ENCODE measurements around the gene OLA1. TPM values are rescaled to one million over a fixed set of nuclear protein-coding genes. Genes with fewer than 3 reads are reported as not detected.
A peak's percentile ranks its signal among the peaks of the same experiment; 100 is the strongest.
"Not testable (repeated sequence)": the region's sequence is repeated elsewhere in the genome, so short reads cannot be mapped to it uniquely, and the experiment has no call there.

The OLA1 gene
- total RNA-seq, 1 donor from 2014 or later, result 65.7 TPM

DNA sequence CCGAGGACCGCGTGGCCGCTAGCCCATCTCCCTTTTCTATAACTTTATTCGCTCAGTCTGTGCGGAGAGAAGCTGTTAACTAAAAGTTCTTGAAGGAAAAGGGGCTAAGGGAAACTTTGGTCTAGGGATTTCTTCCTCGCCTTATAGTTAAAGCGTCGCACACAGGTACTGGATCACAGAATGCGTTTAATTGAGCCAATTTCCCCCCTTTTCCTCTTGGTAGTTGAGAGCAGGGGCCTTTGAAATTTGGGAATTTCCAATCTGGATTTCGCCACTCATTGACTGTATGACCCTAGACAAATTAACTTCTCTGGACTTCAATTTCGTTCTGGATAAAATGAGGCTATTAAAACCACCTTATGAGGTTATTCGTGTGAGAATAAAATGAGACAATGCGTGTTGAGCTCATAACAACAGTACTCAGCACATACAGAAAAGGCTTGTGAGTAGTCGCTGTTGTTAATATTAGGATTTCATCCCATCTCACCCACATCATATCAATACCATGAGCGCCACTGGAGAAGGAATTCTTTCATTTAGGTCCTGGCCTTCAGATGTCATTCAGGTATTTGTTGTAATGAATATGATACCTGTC lies 763 bp upstream of the OLA1 start:
- peak overlapping the region; percentile 88 for H3K27ac ChIP-seq (replicated peaks)
- H3K27me3 ChIP-seq (ENCODE audit: low read depth), result no peaks in the 10 kb centered on the region
- no peak for DNase-seq
- peaks cover 21% of the 10 kb centered on the region for H3K4me1 ChIP-seq
- intact Hi-C loops (cut with micrococcal nuclease), result no loop called here
- H3K36me3 ChIP-seq, result peaks cover 5% of the 10 kb centered on the region
- no peaks in the 10 kb centered on the region for H3K9me3 ChIP-seq (replicated peaks)
- H3K4me3 ChIP-seq, result peak overlapping the region; percentile 91
- TF ChIP-seq, protein P1, sequence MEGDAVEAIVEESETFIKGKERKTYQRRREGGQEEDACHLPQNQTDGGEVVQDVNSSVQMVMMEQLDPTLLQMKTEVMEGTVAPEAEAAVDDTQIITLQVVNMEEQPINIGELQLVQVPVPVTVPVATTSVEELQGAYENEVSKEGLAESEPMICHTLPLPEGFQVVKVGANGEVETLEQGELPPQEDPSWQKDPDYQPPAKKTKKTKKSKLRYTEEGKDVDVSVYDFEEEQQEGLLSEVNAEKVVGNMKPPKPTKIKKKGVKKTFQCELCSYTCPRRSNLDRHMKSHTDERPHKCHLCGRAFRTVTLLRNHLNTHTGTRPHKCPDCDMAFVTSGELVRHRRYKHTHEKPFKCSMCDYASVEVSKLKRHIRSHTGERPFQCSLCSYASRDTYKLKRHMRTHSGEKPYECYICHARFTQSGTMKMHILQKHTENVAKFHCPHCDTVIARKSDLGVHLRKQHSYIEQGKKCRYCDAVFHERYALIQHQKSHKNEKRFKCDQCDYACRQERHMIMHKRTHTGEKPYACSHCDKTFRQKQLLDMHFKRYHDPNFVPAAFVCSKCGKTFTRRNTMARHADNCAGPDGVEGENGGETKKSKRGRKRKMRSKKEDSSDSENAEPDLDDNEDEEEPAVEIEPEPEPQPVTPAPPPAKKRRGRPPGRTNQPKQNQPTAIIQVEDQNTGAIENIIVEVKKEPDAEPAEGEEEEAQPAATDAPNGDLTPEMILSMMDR (IDR thresholded peaks at IDR 0.05; ENCODE audit: borderline replicate concordance), result no peak

DNA sequence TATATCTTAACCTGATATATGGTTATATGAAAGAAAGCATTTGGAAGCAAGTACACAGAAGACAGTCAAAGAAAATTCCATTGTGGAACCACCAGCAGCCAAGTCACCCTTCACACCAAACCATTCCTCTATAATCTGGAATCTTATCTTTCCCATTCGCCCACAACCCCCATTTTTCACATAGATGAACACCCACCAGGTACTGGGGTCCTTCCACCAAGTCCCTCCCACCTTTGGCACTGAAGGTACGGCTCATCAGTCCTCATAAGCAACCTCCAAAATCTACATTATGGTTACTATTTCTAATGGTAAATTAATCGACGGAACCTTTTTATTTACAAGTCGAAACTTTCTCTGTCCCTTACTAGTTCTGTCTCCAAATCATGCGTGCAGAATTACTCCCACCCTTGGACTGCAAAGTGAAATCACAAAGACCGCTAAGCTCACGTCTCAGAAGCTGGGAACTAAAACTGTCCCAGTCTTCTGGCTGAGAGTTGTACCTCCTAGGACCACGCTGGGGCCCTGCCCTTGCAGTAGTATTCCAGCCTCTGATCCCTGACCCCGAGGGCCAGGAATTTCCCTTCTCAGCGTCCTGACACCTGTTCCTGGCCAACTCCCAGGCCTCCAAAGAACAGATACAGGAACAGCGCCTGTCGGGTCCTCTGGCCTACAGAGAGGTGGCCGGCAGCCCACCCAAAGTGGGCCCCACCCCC lies 702 bp downstream of the OLA1 start:
- H3K27me3 ChIP-seq (ENCODE audit: low read depth), result no peaks in the 10 kb centered on the region
- peaks cover 12% of the 10 kb centered on the region for H3K36me3 ChIP-seq
- TF ChIP-seq, protein P1 (IDR thresholded peaks at IDR 0.05; ENCODE audit: borderline replicate concordance), result no peak
- H3K9me3 ChIP-seq (replicated peaks), result no peaks in the 10 kb centered on the region
- peak overlapping the region; percentile 88 for H3K27ac ChIP-seq (replicated peaks)
- intact Hi-C loops (cut with micrococcal nuclease), result no loop called here
- peaks cover 28% of the 10 kb centered on the region for H3K4me1 ChIP-seq
- peak overlapping the region; percentile 91 for H3K4me3 ChIP-seq
- DNase-seq, result no peak

DNA sequence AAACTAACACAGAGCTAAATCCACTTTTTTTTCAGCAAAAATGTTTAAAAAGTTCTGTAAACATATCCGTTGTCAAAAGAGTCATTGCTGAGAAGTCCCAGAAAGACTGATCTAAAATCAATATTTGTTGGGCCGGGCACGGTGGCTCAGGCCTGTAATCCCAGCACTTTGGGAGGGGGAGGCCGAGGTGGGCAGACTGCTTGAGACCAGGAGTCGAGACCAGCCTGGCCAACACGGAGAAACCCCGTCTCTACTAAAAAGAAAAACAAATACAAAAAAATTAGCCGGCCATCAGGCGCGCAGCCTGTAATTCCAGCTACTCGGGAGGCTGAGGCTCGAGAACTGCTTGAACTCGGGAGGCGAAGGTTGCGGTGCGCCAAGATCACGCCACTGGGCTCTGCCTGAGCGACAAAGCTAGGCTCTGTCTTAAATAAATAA lies 1.4 kb downstream of the OLA1 start:
- TF ChIP-seq, protein P1 (IDR thresholded peaks at IDR 0.05; ENCODE audit: borderline replicate concordance), result no peak
- peaks cover 12% of the 10 kb centered on the region for H3K36me3 ChIP-seq
- no peak for DNase-seq
- no peaks in the 10 kb centered on the region for H3K27me3 ChIP-seq (ENCODE audit: low read depth)
- peaks cover 28% of the 10 kb centered on the region for H3K4me1 ChIP-seq
- intact Hi-C loops (cut with micrococcal nuclease), result no loop called here
- H3K27ac ChIP-seq (replicated peaks), result no peak overlapping the region
- peak overlapping the region; percentile 91 for H3K4me3 ChIP-seq
- no peaks in the 10 kb centered on the region for H3K9me3 ChIP-seq (replicated peaks)

DNA sequence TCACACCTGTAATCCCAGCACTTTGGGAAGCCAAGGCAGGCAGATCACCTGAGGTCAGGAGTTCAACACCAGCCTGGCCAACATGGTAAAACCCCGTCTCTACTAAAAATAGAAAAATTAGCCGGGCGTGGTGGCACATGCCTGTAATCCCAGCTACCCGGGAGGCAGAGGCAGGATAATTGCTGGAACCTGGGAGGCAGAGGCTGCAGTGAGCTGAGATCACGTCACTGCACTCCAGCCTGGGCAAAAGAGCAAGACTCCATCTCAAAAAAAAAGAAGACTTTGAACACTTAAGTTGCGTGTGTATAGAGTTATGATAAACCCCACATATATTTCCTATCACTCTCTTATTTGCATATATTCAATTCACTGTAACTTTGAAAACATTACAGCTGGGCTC lies 2.7 kb downstream of the OLA1 start:
- Histone ChIP-seq H3K36me3 (peaks cover 12% of the 10 kb centered on the region), H3K4me1 (peaks cover 28% of the 10 kb centered on the region)
- intact Hi-C loops (cut with micrococcal nuclease); H3K27ac ChIP-seq (replicated peaks); H3K4me3 ChIP-seq; DNase-seq; H3K9me3 ChIP-seq (replicated peaks); H3K27me3 ChIP-seq (ENCODE audit: low read depth): not testable (repeated sequence)

DNA sequence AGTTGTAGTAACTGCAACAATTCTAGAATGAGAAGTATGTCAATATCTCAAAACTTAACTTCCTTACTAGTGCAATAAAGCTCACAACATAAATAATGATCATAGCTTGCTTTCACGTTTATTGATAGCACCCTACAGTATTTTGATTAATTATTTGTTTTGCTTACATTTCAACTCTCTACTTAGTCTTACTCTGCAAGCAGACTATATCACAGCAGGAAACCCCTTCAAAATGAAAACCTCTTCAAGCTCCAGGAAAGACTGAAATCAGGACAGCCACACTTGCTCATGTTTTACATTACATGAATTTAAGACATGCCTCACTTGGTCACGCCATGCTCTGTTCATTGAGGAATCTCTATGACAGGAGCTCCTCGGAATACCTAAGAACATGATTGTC lies 3.3 kb downstream of the OLA1 start:
- Histone ChIP-seq H3K9me3 (replicated peaks) (no peaks in the 10 kb centered on the region), H3K4me1 (peaks cover 28% of the 10 kb centered on the region), H3K36me3 (peaks cover 12% of the 10 kb centered on the region), H3K4me3 (no peak overlapping the region), H3K27ac (replicated peaks) (no peak overlapping the region), H3K27me3 (ENCODE audit: low read depth) (no peaks in the 10 kb centered on the region)
- TF ChIP-seq, protein P1 (IDR thresholded peaks at IDR 0.05; ENCODE audit: borderline replicate concordance), result no peak
- intact Hi-C loops (cut with micrococcal nuclease), result no loop called here
- no peak for DNase-seq

DNA sequence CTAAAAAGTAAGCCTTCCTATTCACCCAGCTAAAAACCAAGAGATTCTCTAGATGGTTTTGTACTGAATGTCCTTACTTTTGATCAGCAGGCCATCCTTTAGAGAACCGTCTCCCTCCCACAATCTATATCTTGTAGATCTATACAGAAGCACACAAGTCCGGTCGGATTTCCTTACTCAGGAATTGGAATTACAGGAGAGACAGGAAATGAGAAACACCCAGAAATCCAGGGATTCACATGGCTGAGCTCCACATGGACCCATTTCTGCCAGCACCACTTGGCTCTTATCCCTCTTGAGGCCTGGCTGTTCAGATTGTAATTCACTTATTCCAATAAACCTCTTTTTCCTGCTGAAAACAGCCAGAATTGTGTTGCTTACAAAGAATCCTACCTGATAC lies 4.5 kb downstream of the OLA1 start:
- no peak for DNase-seq
- Histone ChIP-seq H3K27me3 (ENCODE audit: low read depth) (no peaks in the 10 kb centered on the region), H3K27ac (replicated peaks) (no peak overlapping the region), H3K4me3 (no peak overlapping the region), H3K9me3 (replicated peaks) (no peaks in the 10 kb centered on the region), H3K36me3 (peaks cover 12% of the 10 kb centered on the region), H3K4me1 (peaks cover 23% of the 10 kb centered on the region)
- TF ChIP-seq, protein P1 (IDR thresholded peaks at IDR 0.05; ENCODE audit: borderline replicate concordance), result no peak
- intact Hi-C loops (cut with micrococcal nuclease), result no loop called here
